Activated T-cell treated with anti-CD3 and anti-CD28 coated beads, Interleukin-2, amount 50 U/mL, for 72 hours (primary cell): ENCODE measurements around the gene FADS1. TPM values are rescaled to one million over a fixed set of nuclear protein-coding genes. Genes with fewer than 3 reads are reported as not detected.
A peak's percentile ranks its signal among the peaks of the same experiment; 100 is the strongest.

ENCODE experiments used
- ATAC-seq, 2 donors: fragments of 150-1000 bp; cut with Tn5 transposase; replicated peaks in 1 of 2; 2 replicates each; pipeline ENCODE4 v1.10.0; 2021; ENCODE audit warnings: moderate library complexity in 2 of 2, mild to moderate bottlenecking in 1 of 2
- DNase-seq, 2 donors: peaks; one replicate each; pipeline ENCODE4 v3.0.0; 2021 to 2022; ENCODE audit warnings: mixed read lengths in 1 of 2
- H3K27ac Mint-ChIP-seq: one replicate; pipeline ENCODE4 v1.8.0; 2022; ENCODE audit warnings: mild to moderate bottlenecking, moderate library complexity, mixed read lengths
- H3K27me3 Mint-ChIP-seq: one replicate; pipeline ENCODE4 v1.8.0; 2022; ENCODE audit warnings: low read depth, mixed read lengths
- H3K36me3 Mint-ChIP-seq, 2 donors: one replicate each; pipeline ENCODE4 v1.8.0; 2022; ENCODE audit warnings: mixed read lengths in 2 of 2, mild to moderate bottlenecking in 1 of 2; ENCODE audit not compliant: insufficient read depth in 2 of 2
- H3K4me1 Mint-ChIP-seq: one replicate; pipeline ENCODE4 v1.8.0; 2022; ENCODE audit warnings: low read depth, mixed read lengths
- H3K4me3 Mint-ChIP-seq, 2 donors: one replicate each; pipeline ENCODE4 v1.8.0; 2022; ENCODE audit warnings: mild to moderate bottlenecking in 2 of 2, mixed read lengths in 2 of 2, moderate library complexity in 2 of 2
- H3K9me3 Mint-ChIP-seq, 2 donors: one replicate each; pipeline ENCODE4 v1.8.0; 2022; ENCODE audit warnings: mixed read lengths in 2 of 2
- total RNA-seq, 2 donors: library from RNA; stranded (reverse); gene quantifications; one replicate each; pipeline ENCODE4 v1.2.3, GENCODE V29; 2022

FADS1 gene
- total RNA-seq, 2 donors from 2014 or later = 8.5 to 17.7 TPM

DNA sequence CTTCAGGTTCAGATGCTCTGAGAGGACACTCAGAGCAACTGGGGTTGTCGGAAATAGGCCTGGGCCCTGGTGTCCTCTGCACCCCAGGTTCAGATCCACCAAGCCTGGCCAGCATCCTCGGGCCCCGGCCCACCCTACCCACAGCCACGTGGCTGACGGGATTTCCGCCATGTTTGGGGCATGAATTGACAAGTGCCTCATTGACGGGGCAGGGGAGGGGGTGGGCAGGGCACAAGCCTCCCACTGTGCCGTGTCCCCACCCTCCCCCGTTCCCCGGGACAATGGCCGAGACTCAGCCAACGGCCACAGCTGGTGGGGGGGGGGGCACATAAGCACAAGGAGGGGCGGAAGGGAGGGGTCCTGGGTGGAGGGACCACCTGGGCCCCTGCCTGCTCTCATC lies 55.9 kb downstream of the FADS1 start:
- Mint-ChIP-seq H3K9me3 (no peaks in the 10 kb centered on the region), H3K36me3 (no peaks in the 10 kb centered on the region), H3K27me3 (no peaks in the 10 kb centered on the region), H3K4me3 (no peak overlapping the region), H3K27ac (no peak overlapping the region), H3K4me1 (peaks cover 14% of the 10 kb centered on the region)
- no peak for ATAC-seq
- DNase-seq = no peak

GRCh38 chr11:61757213-61757862 lies 59.5 kb downstream of the FADS1 start:
- H3K4me1 Mint-ChIP-seq = peaks cover 27% of the 10 kb centered on the region
- no peaks in the 10 kb centered on the region for H3K9me3 Mint-ChIP-seq
- no peak overlapping the region for H3K27ac Mint-ChIP-seq
- no peaks in the 10 kb centered on the region for H3K36me3 Mint-ChIP-seq
- ATAC-seq (no peak), DNase-seq (no peak)
- peaks cover 13% of the 10 kb centered on the region for H3K27me3 Mint-ChIP-seq
- no peak overlapping the region for H3K4me3 Mint-ChIP-seq

- no peaks in the 10 kb centered on the region for H3K9me3 Mint-ChIP-seq
- peak overlapping the region in 1 of 2 donors; percentile 37 for H3K4me3 Mint-ChIP-seq
- H3K27me3 Mint-ChIP-seq = peaks cover 13% of the 10 kb centered on the region
- no peaks in the 10 kb centered on the region for H3K36me3 Mint-ChIP-seq
- DNase-seq (peak; percentile 53 to 66), ATAC-seq (peak; percentile 70 to 86)
- H3K27ac Mint-ChIP-seq = peak overlapping the region; percentile 34
- H3K4me1 Mint-ChIP-seq = peaks cover 27% of the 10 kb centered on the region
These were observed 60.2 kb downstream of the FADS1 start for GRCh38 chr11:61756452-61757212.

GRCh38 chr11:61756147-61756451 lies 60.7 kb downstream of the FADS1 start:
- H3K4me3 Mint-ChIP-seq = no peak overlapping the region
- H3K4me1 Mint-ChIP-seq = peaks cover 27% of the 10 kb centered on the region
- H3K27me3 Mint-ChIP-seq = peaks cover 18% of the 10 kb centered on the region
- H3K9me3 Mint-ChIP-seq = no peaks in the 10 kb centered on the region
- ATAC-seq = no peak
- peak overlapping the region; percentile 34 for H3K27ac Mint-ChIP-seq
- H3K36me3 Mint-ChIP-seq = no peaks in the 10 kb centered on the region
- no peak for DNase-seq

- ATAC-seq = no peak
- peaks cover 27% of the 10 kb centered on the region for H3K4me1 Mint-ChIP-seq
- H3K27ac Mint-ChIP-seq = no peak overlapping the region
These were observed 62.0 kb downstream of the FADS1 start for GRCh38 chr11:61754534-61755482.

GRCh38 chr11:61753672-61754071 lies 63.1 kb downstream of the FADS1 start:
- Mint-ChIP-seq H3K4me1 (peaks cover 27% of the 10 kb centered on the region), H3K9me3 (no peaks in the 10 kb centered on the region), H3K4me3 (peak overlapping the region; percentile 78 to 81), H3K27ac (no peak overlapping the region), H3K36me3 (no peaks in the 10 kb centered on the region), H3K27me3 (peaks cover 30% of the 10 kb centered on the region)
- ATAC-seq (no peak), DNase-seq (no peak)

More at GRCh38 chr11:61754534-61755482, 62.0 kb downstream of the FADS1 start:
- Mint-ChIP-seq H3K27me3 (peaks cover 23% of the 10 kb centered on the region), H3K4me3 (no peak overlapping the region), H3K36me3 (no peaks in the 10 kb centered on the region), H3K9me3 (no peaks in the 10 kb centered on the region)
- DNase-seq = no peak

GRCh38 chr11:61752925-61753521 lies 63.8 kb downstream of the FADS1 start:
- H3K27ac Mint-ChIP-seq = no peak overlapping the region

GRCh38 chr11:61752117-61752924 lies 64.5 kb downstream of the FADS1 start, which contains the start of gene MYRF:
Gene MYRF, plus strand, starts transcription at chr11:61752636. Its CDS starts 109 bp downstream, at chr11:61752745.
- peak; percentile 72 to 76 for DNase-seq
- H3K27me3 Mint-ChIP-seq = peaks cover 30% of the 10 kb centered on the region
- peak; percentile 82 to 91 for ATAC-seq
- H3K36me3 Mint-ChIP-seq = no peaks in the 10 kb centered on the region
- no peak within 1 kb of the TSS for H3K27ac Mint-ChIP-seq
- H3K4me1 Mint-ChIP-seq = peaks cover 27% of the 10 kb centered on the region
- H3K4me3 Mint-ChIP-seq = peak within 1 kb of the TSS; percentile 78 to 81
- H3K9me3 Mint-ChIP-seq = no peaks in the 10 kb centered on the region

More at GRCh38 chr11:61752925-61753521, 63.8 kb downstream of the FADS1 start:
- ATAC-seq = peak in 1 of 2 donors; percentile 1
- no peak for DNase-seq
- H3K4me1 Mint-ChIP-seq = peaks cover 27% of the 10 kb centered on the region
- peak overlapping the region; percentile 78 to 81 for H3K4me3 Mint-ChIP-seq
- peaks cover 30% of the 10 kb centered on the region for H3K27me3 Mint-ChIP-seq
- no peaks in the 10 kb centered on the region for H3K36me3 Mint-ChIP-seq
- H3K9me3 Mint-ChIP-seq = no peaks in the 10 kb centered on the region

DNA sequence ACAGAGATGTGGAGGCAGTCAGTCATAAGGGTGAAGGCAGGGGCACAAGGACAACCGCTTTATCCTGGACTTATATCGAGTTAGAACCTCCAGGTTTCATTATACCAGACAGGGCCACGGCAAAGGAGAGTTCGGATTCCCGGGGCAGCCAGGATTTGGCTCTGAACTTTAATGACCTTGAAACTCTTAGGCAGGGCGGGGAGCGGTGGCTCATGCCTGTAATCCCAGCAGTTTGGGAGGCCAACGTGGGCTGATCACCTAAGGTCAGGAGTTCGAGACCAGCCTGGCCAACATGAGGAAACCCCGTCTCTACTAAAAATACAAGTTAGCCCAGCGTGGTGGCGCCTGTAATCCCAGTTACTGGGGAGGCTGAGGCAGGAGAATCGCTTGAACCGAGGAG lies 65.4 kb downstream of the FADS1 start:
- no peaks in the 10 kb centered on the region for H3K36me3 Mint-ChIP-seq
- no peak for DNase-seq
- no peaks in the 10 kb centered on the region for H3K9me3 Mint-ChIP-seq
- no peak for ATAC-seq
- no peak overlapping the region for H3K27ac Mint-ChIP-seq
- peaks cover 30% of the 10 kb centered on the region for H3K27me3 Mint-ChIP-seq
- peaks cover 17% of the 10 kb centered on the region for H3K4me1 Mint-ChIP-seq
- peak overlapping the region in 1 of 2 donors; percentile 5 for H3K4me3 Mint-ChIP-seq

DNA sequence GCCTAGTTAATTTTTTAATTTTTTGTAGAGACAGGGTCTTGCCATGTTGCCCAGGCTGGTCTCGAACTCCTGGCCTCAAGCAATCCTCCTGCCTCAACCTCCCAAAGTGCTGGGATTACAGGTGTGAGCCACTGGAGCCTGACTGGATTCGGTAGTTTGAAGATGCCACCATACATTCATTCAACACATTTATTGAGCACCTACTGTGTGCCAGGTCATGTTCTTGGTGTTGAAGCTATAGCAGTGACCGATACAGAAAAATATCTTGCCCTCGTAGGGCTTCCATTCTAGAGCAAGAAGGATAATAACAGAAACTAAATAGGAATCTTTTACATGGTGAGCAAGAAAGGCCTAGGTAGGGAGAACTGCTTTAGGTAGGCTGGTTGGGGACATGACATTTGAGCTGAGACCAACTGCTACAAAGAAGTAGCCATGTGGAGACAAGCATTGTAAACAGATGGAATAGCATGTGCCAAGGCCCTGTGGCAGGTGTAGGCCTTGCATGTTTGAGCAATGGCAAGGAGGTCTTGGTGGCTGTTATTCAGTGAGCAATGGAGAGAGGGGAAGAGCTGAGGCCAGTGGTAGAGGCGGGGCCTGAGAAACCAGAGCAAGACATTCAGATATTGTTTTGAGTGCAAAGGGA lies 66.1 kb downstream of the FADS1 start:
- no peaks in the 10 kb centered on the region for H3K36me3 Mint-ChIP-seq
- no peak for DNase-seq
- no peak overlapping the region for H3K27ac Mint-ChIP-seq
- H3K4me1 Mint-ChIP-seq = peaks cover 13% of the 10 kb centered on the region
- H3K27me3 Mint-ChIP-seq = peaks cover 30% of the 10 kb centered on the region
- no peak overlapping the region for H3K4me3 Mint-ChIP-seq
- ATAC-seq = no peak
- no peaks in the 10 kb centered on the region for H3K9me3 Mint-ChIP-seq
